ENCODE measurements around the gene ALPK1.

Gene ALPK1

GRCh38 chr4:112416464-112416863 is 119.3 kb downstream of the ALPK1 start:
- TF ChIP-seq, protein P1, sequence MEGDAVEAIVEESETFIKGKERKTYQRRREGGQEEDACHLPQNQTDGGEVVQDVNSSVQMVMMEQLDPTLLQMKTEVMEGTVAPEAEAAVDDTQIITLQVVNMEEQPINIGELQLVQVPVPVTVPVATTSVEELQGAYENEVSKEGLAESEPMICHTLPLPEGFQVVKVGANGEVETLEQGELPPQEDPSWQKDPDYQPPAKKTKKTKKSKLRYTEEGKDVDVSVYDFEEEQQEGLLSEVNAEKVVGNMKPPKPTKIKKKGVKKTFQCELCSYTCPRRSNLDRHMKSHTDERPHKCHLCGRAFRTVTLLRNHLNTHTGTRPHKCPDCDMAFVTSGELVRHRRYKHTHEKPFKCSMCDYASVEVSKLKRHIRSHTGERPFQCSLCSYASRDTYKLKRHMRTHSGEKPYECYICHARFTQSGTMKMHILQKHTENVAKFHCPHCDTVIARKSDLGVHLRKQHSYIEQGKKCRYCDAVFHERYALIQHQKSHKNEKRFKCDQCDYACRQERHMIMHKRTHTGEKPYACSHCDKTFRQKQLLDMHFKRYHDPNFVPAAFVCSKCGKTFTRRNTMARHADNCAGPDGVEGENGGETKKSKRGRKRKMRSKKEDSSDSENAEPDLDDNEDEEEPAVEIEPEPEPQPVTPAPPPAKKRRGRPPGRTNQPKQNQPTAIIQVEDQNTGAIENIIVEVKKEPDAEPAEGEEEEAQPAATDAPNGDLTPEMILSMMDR (IDR thresholded peaks at IDR 0.05; ENCODE audit: control insufficient read depth, insufficient read depth, low read depth, low read length, missing control alignments) = no peak
- H3K4me3 ChIP-seq (ENCODE audit: control insufficient read depth, low read depth, low read length) = no peak overlapping the region
- DNase-seq (ENCODE audit: low read depth) = no peak

DNA sequence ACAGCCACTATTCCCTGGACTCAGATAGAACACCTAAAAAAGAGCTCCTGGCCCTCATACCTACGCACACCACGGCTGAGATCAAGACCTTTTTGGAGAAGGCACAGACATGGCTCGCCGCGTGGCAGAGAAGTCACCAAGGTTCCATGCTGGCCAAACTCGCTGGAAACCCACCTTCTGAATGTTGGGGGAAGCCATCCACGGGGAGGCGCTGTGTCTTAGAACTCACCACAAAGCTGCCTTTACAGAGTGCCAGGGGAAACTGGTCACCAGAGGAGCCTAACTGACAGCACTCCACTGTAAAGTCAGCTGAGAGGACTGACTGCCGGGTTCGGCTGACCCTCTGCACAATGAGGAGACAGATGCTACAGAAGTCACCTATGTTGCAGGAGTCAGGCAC is 120.9 kb downstream of the ALPK1 start:
- TF ChIP-seq, protein P1 (IDR thresholded peaks at IDR 0.05; ENCODE audit: control insufficient read depth, insufficient read depth, low read depth, low read length, missing control alignments) = no peak
- no peak overlapping the region for H3K4me3 ChIP-seq (ENCODE audit: control insufficient read depth, low read depth, low read length)
- DNase-seq (ENCODE audit: low read depth) = no peak

DNA sequence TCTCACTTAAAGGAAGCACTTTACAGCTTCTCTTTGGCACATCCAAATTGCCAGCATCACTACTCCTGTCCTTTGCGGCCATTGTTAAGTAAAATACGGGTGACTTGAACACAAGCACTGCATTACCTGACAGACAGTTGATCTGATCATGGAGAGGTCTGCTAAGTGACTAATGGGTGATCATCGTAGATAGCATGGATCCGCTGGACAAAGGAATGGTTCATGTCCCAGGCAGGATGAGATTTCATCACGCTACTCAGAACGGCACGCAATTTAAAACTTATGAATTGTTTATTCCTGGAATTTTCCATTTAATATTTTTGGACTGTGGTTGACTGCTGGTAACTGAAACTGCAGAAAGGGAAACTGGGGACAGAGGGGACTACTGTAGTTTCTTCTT is 124.7 kb downstream of the ALPK1 start:
- TF ChIP-seq, protein P1 (IDR thresholded peaks at IDR 0.05; ENCODE audit: control insufficient read depth, insufficient read depth, low read depth, low read length, missing control alignments) = no peak
- no peak for DNase-seq (ENCODE audit: low read depth)
- H3K4me3 ChIP-seq (ENCODE audit: control insufficient read depth, low read depth, low read length) = no peak overlapping the region

GRCh38 chr4:112422644-112423043 is 125.5 kb downstream of the ALPK1 start:
- H3K4me3 ChIP-seq (ENCODE audit: control insufficient read depth, low read depth, low read length) = no peak overlapping the region
- TF ChIP-seq, protein P1 (IDR thresholded peaks at IDR 0.05; ENCODE audit: control insufficient read depth, insufficient read depth, low read depth, low read length, missing control alignments) = no peak
- no peak for DNase-seq (ENCODE audit: low read depth)

- H3K4me3 ChIP-seq (ENCODE audit: control insufficient read depth, low read depth, low read length) = no peak overlapping the region
- TF ChIP-seq, protein P1 (IDR thresholded peaks at IDR 0.05; ENCODE audit: control insufficient read depth, insufficient read depth, low read depth, low read length, missing control alignments) = no peak
- DNase-seq (ENCODE audit: low read depth) = no peak
Measured at GRCh38 chr4:112423591-112423990, 126.4 kb downstream of the ALPK1 start.

GRCh38 chr4:112425823-112426222 is 128.7 kb downstream of the ALPK1 start:
- TF ChIP-seq, protein P1 (IDR thresholded peaks at IDR 0.05; ENCODE audit: control insufficient read depth, insufficient read depth, low read depth, low read length, missing control alignments) = no peak

DNA sequence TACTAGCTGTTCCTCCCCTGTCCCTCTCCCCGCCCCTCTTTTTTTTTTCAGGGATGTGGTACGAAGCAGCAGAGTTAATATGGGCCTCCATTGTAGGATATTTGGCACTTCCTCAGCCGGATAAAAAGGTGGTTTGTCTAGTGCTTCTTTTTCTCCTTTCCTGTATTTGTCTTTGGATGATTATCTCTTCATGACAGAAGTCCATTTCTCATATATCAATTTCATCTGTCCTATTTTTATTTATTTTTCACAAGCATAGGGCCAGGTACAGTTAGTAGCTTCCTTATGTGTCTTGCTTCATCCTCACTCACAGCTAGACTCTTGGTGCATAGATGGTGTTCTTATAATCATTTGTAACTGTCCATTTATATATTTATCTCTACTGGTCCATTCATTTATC is 129.2 kb downstream of the ALPK1 start:
- TF ChIP-seq, protein P1 (IDR thresholded peaks at IDR 0.05; ENCODE audit: control insufficient read depth, insufficient read depth, low read depth, low read length, missing control alignments) = no peak
- H3K4me3 ChIP-seq (ENCODE audit: control insufficient read depth, low read depth, low read length) = no peak overlapping the region
- DNase-seq (ENCODE audit: low read depth) = no peak

More at GRCh38 chr4:112425823-112426222, 128.7 kb downstream of the ALPK1 start:
- H3K4me3 ChIP-seq (ENCODE audit: control insufficient read depth, low read depth, low read length) = no peak overlapping the region
- no peak for DNase-seq (ENCODE audit: low read depth)
